Measurements from ENCODE around the gene AK1.
"Not testable (repeated sequence)": the region's sequence is repeated elsewhere in the genome, so short reads cannot be mapped to it uniquely, and the experiment has no call there.

AK1 gene

DNA sequence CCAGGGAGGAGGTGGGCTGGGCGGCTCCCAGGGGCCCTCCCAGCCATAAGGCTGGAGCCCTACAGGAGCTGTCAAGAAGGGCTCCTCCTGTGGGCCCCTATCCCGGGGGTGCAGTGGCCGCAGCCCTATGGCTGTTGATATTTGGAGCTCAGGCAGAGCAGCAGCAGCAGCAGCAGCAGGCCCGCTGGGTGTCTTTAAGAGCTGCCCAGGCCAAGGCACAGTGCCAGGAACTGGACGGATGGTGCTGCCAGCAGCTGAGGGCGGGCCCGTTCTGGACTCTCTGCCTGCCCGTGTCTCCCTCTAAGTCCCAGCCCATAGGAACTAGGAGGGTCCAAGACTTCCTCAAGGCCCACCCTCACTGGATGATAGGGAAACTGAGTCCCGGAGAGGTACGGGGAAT lies 3.6 kb downstream of the AK1 start:
- H4K8ac ChIP-seq (ENCODE audit: low read depth, low read length): no peak overlapping the region
- no peak overlapping the region for H2BK120ac ChIP-seq (ENCODE audit: low read depth, low read length)
- H3K27me3 ChIP-seq (ENCODE audit: insufficient read depth, low read length, poor library complexity): no peaks in the 10 kb centered on the region
- H3K9ac ChIP-seq (ENCODE audit: low read length): no peak overlapping the region
- H3K56ac ChIP-seq (ENCODE audit: low read length): no peak overlapping the region
- no peaks in the 10 kb centered on the region for H3K4me1 ChIP-seq (ENCODE audit: control insufficient read depth, low read depth, low read length)
- H3K18ac ChIP-seq (ENCODE audit: low read length): no peak overlapping the region
- H2BK15ac ChIP-seq (replicated peaks; ENCODE audit: low read depth): no peak overlapping the region
- no peak overlapping the region for H3K4me3 ChIP-seq (ENCODE audit: low read length)
- WGBS (ENCODE audit: extremely low coverage, insufficient coverage, low lambda C conversion rate): no CpG with 5 or more reads among the region's 10 CpGs
- no peaks in the 10 kb centered on the region for H3K79me2 ChIP-seq (ENCODE audit: control insufficient read depth, insufficient read depth, low read length)
- no peak overlapping the region for H2BK5ac ChIP-seq (ENCODE audit: low read length)
- H2AK5ac ChIP-seq (ENCODE audit: low read length): no peak overlapping the region
- no peak overlapping the region for H4K5ac ChIP-seq (ENCODE audit: low read length)
- H3K4me2 ChIP-seq (ENCODE audit: low read length): no peak overlapping the region
- H3K4ac ChIP-seq (ENCODE audit: low read depth, low read length): no peak overlapping the region
- H3K36me3 ChIP-seq (ENCODE audit: control insufficient read depth, insufficient read depth, low read length): peaks cover 2% of the 10 kb centered on the region
- no peaks in the 10 kb centered on the region for H3K79me1 ChIP-seq (ENCODE audit: low read length)
- no peak overlapping the region for H3K27ac ChIP-seq (ENCODE audit: low read depth, low read length)
- H3K23ac ChIP-seq (ENCODE audit: low read length): no peak overlapping the region
- DNase-seq: no peak

DNA sequence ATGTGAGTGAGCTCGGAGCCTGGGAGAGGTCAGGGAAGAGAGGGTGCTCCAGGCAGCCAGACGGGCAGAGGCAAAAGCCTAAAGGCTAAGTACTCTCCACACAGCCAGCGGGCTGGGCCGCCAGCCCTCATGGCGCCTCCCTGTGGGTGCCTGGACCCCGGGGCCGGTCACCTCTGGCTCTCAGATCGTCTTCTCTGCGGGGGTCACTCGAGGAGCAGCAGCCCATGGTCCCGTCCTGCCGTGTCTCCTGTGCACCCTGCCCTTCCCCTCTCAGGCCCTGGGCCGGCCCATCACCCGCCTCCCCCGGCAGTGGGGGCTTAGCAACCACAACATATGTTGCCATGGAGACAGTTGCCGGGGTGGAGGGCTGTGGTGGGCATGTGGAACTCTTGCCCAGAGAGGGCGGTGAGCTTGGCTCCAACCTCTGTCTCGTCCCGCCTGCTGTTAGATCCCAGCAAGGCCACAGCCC lies 4.2 kb downstream of the AK1 start:
- Histone ChIP-seq H3K18ac (ENCODE audit: low read length) (no peak overlapping the region), H3K27ac (ENCODE audit: low read depth, low read length) (no peak overlapping the region)
- WGBS (ENCODE audit: extremely low coverage, insufficient coverage, low lambda C conversion rate): no CpG with 5 or more reads among the region's 19 CpGs

DNA sequence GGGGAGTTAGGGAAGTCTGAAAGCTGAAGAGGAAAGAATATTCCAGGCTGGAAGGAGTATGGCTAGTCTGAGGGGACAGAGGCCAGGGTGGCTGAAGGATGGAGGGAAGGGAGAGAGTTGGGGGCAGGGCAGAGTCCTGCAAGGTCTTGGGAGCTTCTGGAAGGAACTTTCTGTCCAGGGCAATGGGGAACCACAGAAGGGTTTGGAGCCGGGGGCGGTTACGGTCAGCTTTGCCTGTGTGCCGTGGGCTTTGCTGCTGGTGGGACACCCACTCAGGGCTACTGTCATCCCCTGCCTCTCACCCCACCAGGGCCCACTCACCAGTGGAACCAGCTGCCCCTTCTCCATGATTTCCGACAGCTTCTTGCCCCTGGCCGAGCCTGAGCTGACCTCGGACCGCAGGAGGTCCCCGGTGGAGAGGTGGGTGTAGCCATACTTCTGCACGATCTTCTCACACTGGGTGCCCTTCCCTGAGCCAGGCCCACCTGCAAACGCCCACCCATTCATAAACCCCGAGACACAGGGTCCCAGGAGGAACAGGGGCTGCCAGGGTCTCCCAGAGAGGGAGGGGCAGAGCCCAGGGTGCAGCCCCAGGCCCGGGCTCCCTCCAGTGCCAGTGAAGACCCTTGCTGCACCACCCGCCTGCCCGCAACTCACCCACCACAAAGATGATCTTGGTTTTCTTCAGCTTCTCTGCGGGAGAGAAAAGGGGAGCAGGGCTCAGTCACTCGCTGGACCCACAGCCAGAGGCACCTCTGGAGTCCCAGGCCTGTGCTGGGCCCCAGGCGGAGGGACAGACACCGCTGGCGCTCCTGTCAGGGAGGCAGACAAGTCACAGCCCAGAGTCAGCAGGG lies 4.9 kb downstream of the AK1 start:
- H2AK5ac ChIP-seq (ENCODE audit: low read length): no peak overlapping the region
- H3K27me3 ChIP-seq (ENCODE audit: insufficient read depth, low read length, poor library complexity): no peaks in the 10 kb centered on the region
- no peaks in the 10 kb centered on the region for H3K79me2 ChIP-seq (ENCODE audit: control insufficient read depth, insufficient read depth, low read length)
- no peak overlapping the region for H3K56ac ChIP-seq (ENCODE audit: low read length)
- peaks cover 2% of the 10 kb centered on the region for H3K36me3 ChIP-seq (ENCODE audit: control insufficient read depth, insufficient read depth, low read length)
- no CpG with 5 or more reads among the region's 20 CpGs for WGBS (ENCODE audit: extremely low coverage, insufficient coverage, low lambda C conversion rate)
- H3K79me1 ChIP-seq (ENCODE audit: low read length): no peaks in the 10 kb centered on the region
- no peak for DNase-seq
- H3K27ac ChIP-seq (ENCODE audit: low read depth, low read length): no peak overlapping the region
- H2BK5ac ChIP-seq (ENCODE audit: low read length): no peak overlapping the region
- H3K4me2 ChIP-seq (ENCODE audit: low read length): no peak overlapping the region
- no peak overlapping the region for H3K9ac ChIP-seq (ENCODE audit: low read length)
- H3K18ac ChIP-seq (ENCODE audit: low read length): no peak overlapping the region
- no peak overlapping the region for H2BK15ac ChIP-seq (replicated peaks; ENCODE audit: low read depth)
- no peak overlapping the region for H3K4ac ChIP-seq (ENCODE audit: low read depth, low read length)
- no peak overlapping the region for H2BK120ac ChIP-seq (ENCODE audit: low read depth, low read length)
- H3K4me1 ChIP-seq (ENCODE audit: control insufficient read depth, low read depth, low read length): no peaks in the 10 kb centered on the region
- no peak overlapping the region for H4K5ac ChIP-seq (ENCODE audit: low read length)
- H3K23ac ChIP-seq (ENCODE audit: low read length): no peak overlapping the region
- H4K8ac ChIP-seq (ENCODE audit: low read depth, low read length): no peak overlapping the region
- H3K4me3 ChIP-seq (ENCODE audit: low read length): no peak overlapping the region

More for the DNA sequence above, 4.2 kb downstream of the AK1 start:
- Histone ChIP-seq H4K5ac (ENCODE audit: low read length) (no peak overlapping the region), H2BK120ac (ENCODE audit: low read depth, low read length) (no peak overlapping the region), H3K36me3 (ENCODE audit: control insufficient read depth, insufficient read depth, low read length) (peaks cover 2% of the 10 kb centered on the region), H3K56ac (ENCODE audit: low read length) (no peak overlapping the region), H3K4me3 (ENCODE audit: low read length) (no peak overlapping the region), H3K23ac (ENCODE audit: low read length) (no peak overlapping the region), H3K4ac (ENCODE audit: low read depth, low read length) (no peak overlapping the region), H3K27me3 (ENCODE audit: insufficient read depth, low read length, poor library complexity) (no peaks in the 10 kb centered on the region), H2BK5ac (ENCODE audit: low read length) (no peak overlapping the region), H3K79me2 (ENCODE audit: control insufficient read depth, insufficient read depth, low read length) (no peaks in the 10 kb centered on the region), H3K4me2 (ENCODE audit: low read length) (no peak overlapping the region), H2BK15ac (replicated peaks; ENCODE audit: low read depth) (no peak overlapping the region), H3K79me1 (ENCODE audit: low read length) (no peaks in the 10 kb centered on the region), H2AK5ac (ENCODE audit: low read length) (no peak overlapping the region), H3K9ac (ENCODE audit: low read length) (no peak overlapping the region), H3K4me1 (ENCODE audit: control insufficient read depth, low read depth, low read length) (no peaks in the 10 kb centered on the region), H4K8ac (ENCODE audit: low read depth, low read length) (no peak overlapping the region)
- no peak for DNase-seq

DNA sequence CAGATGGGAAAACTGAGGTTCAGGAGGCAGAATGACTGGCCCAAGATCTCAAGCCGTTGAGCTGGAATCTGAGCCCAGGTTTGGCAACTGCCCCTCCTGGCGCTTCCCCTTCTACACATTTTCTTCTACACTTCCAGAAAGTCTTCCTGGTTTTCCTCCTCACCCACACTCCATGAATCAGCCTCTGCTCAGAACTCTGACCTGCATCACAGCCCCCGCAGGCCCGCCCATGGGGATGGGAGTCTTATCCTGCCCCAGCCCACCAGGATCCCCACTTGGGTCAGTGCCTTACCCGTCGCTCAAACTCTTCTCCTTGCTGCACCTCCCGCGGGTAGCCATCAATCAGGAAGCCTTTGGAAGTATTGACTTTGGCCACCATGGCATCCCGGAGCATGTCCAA lies 5.9 kb downstream of the AK1 start:
- H3K79me2 ChIP-seq (ENCODE audit: control insufficient read depth, insufficient read depth, low read length): no peaks in the 10 kb centered on the region
- no peaks in the 10 kb centered on the region for H3K4me1 ChIP-seq (ENCODE audit: control insufficient read depth, low read depth, low read length)
- no peak overlapping the region for H3K27ac ChIP-seq (ENCODE audit: low read depth, low read length)
- no CpG with 5 or more reads among the region's 9 CpGs for WGBS (ENCODE audit: extremely low coverage, insufficient coverage, low lambda C conversion rate)
- no peaks in the 10 kb centered on the region for H3K27me3 ChIP-seq (ENCODE audit: insufficient read depth, low read length, poor library complexity)
- H2BK120ac ChIP-seq (ENCODE audit: low read depth, low read length): no peak overlapping the region
- peaks cover 2% of the 10 kb centered on the region for H3K36me3 ChIP-seq (ENCODE audit: control insufficient read depth, insufficient read depth, low read length)
- H4K8ac ChIP-seq (ENCODE audit: low read depth, low read length): no peak overlapping the region
- H3K4me3 ChIP-seq (ENCODE audit: low read length): no peak overlapping the region
- no peak overlapping the region for H4K5ac ChIP-seq (ENCODE audit: low read length)
- no peak overlapping the region for H3K23ac ChIP-seq (ENCODE audit: low read length)
- no peak overlapping the region for H2BK15ac ChIP-seq (replicated peaks; ENCODE audit: low read depth)
- H2AK5ac ChIP-seq (ENCODE audit: low read length): no peak overlapping the region
- H3K4ac ChIP-seq (ENCODE audit: low read depth, low read length): no peak overlapping the region
- H3K79me1 ChIP-seq (ENCODE audit: low read length): no peaks in the 10 kb centered on the region
- H3K4me2 ChIP-seq (ENCODE audit: low read length): no peak overlapping the region
- no peak overlapping the region for H3K56ac ChIP-seq (ENCODE audit: low read length)
- no peak overlapping the region for H3K18ac ChIP-seq (ENCODE audit: low read length)
- no peak overlapping the region for H3K9ac ChIP-seq (ENCODE audit: low read length)
- DNase-seq: no peak
- no peak overlapping the region for H2BK5ac ChIP-seq (ENCODE audit: low read length)

DNA sequence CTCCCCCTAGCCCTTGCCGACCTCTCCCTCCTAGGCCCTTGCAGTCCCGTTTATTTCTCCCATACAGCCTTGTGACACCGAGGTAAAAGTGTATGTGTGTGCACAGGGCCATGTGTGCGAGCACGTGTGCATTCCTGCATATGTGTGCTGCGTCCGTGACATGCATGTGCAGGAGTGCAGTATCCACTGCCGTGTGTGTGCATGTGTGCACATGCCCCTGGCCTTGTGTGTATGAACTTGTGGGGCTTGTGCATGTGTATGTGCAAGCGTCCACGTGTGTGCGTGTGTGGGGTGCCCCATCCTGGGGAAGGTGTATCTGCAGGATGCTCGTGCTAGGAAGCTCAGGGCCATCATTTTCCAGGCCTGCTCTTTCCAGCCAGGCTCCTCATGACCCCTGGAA lies 6.6 kb downstream of the AK1 start:
- Histone ChIP-seq H4K8ac (ENCODE audit: low read depth, low read length) (no peak overlapping the region), H2BK5ac (ENCODE audit: low read length) (no peak overlapping the region), H3K4ac (ENCODE audit: low read depth, low read length) (no peak overlapping the region), H3K79me1 (ENCODE audit: low read length) (no peaks in the 10 kb centered on the region), H3K23ac (ENCODE audit: low read length) (no peak overlapping the region), H2AK5ac (ENCODE audit: low read length) (no peak overlapping the region), H3K4me1 (ENCODE audit: control insufficient read depth, low read depth, low read length) (no peaks in the 10 kb centered on the region), H3K4me2 (ENCODE audit: low read length) (no peak overlapping the region), H3K27me3 (ENCODE audit: insufficient read depth, low read length, poor library complexity) (no peaks in the 10 kb centered on the region), H3K36me3 (ENCODE audit: control insufficient read depth, insufficient read depth, low read length) (peaks cover 2% of the 10 kb centered on the region), H3K18ac (ENCODE audit: low read length) (no peak overlapping the region), H3K27ac (ENCODE audit: low read depth, low read length) (no peak overlapping the region), H3K79me2 (ENCODE audit: control insufficient read depth, insufficient read depth, low read length) (no peaks in the 10 kb centered on the region), H3K9ac (ENCODE audit: low read length) (no peak overlapping the region), H2BK120ac (ENCODE audit: low read depth, low read length) (no peak overlapping the region), H3K4me3 (ENCODE audit: low read length) (no peak overlapping the region), H2BK15ac (replicated peaks; ENCODE audit: low read depth) (no peak overlapping the region), H4K5ac (ENCODE audit: low read length) (no peak overlapping the region), H3K56ac (ENCODE audit: low read length) (no peak overlapping the region)
- no peak for DNase-seq
- WGBS (ENCODE audit: extremely low coverage, insufficient coverage, low lambda C conversion rate): no CpG with 5 or more reads among the region's 12 CpGs

DNA sequence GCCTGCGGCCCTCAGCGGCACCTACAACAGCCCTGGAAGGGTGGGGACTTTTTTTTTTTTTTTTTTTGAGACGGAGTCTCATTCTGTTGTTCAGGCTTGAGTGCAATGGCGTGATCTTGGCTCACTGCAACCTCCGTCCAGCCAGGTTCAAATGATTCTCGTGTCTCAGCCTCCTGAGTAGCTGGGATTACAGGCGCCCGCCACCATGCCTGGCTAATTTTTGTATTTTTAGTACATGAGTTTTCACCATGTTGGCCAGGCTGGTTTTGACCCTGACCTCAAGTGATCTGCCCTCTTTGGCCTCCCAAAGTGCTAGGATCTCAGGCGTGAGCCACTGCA lies 7.4 kb downstream of the AK1 start:
- not testable (repeated sequence) for H2BK120ac ChIP-seq (ENCODE audit: low read depth, low read length); H3K79me1 ChIP-seq (ENCODE audit: low read length); H3K79me2 ChIP-seq (ENCODE audit: control insufficient read depth, insufficient read depth, low read length); H2BK5ac ChIP-seq (ENCODE audit: low read length); H4K5ac ChIP-seq (ENCODE audit: low read length); H3K4ac ChIP-seq (ENCODE audit: low read depth, low read length); H3K36me3 ChIP-seq (ENCODE audit: control insufficient read depth, insufficient read depth, low read length); H4K8ac ChIP-seq (ENCODE audit: low read depth, low read length); H3K4me1 ChIP-seq (ENCODE audit: control insufficient read depth, low read depth, low read length); H3K9ac ChIP-seq (ENCODE audit: low read length); H2AK5ac ChIP-seq (ENCODE audit: low read length); H2BK15ac ChIP-seq (replicated peaks; ENCODE audit: low read depth); H3K23ac ChIP-seq (ENCODE audit: low read length); H3K27me3 ChIP-seq (ENCODE audit: insufficient read depth, low read length, poor library complexity); H3K27ac ChIP-seq (ENCODE audit: low read depth, low read length); H3K56ac ChIP-seq (ENCODE audit: low read length); H3K4me2 ChIP-seq (ENCODE audit: low read length); H3K18ac ChIP-seq (ENCODE audit: low read length); DNase-seq; H3K4me3 ChIP-seq (ENCODE audit: low read length)
- no CpG with 5 or more reads among the region's 9 CpGs for WGBS (ENCODE audit: extremely low coverage, insufficient coverage, low lambda C conversion rate)
